Skin epidermis (tissue), 12 donors: Measurements from ENCODE around the gene ADAMTSL1.
A peak's percentile ranks its signal among the peaks of the same experiment; 100 is the strongest.

ENCODE experiments used
- H3K27ac ChIP-seq, 21 experiments: fragments of 200-600 bp; sonication (generic) in 11 of 21; one replicate each; pipeline ENCODE4 v1.5.0; 2020; ENCODE audit warnings: mild to moderate bottlenecking in 3 of 21, inconsistent platforms in 2 of 21, moderate library complexity in 2 of 21
- H3K4me3 ChIP-seq, 7 experiments: fragments of 200-600 bp; sonication (generic) in 2 of 7; one replicate each; pipeline ENCODE4 v1.5.0; 2020; ENCODE audit warnings: inconsistent platforms in 2 of 7, mild to moderate bottlenecking in 2 of 7, moderate library complexity in 1 of 7

Gene ADAMTSL1

DNA sequence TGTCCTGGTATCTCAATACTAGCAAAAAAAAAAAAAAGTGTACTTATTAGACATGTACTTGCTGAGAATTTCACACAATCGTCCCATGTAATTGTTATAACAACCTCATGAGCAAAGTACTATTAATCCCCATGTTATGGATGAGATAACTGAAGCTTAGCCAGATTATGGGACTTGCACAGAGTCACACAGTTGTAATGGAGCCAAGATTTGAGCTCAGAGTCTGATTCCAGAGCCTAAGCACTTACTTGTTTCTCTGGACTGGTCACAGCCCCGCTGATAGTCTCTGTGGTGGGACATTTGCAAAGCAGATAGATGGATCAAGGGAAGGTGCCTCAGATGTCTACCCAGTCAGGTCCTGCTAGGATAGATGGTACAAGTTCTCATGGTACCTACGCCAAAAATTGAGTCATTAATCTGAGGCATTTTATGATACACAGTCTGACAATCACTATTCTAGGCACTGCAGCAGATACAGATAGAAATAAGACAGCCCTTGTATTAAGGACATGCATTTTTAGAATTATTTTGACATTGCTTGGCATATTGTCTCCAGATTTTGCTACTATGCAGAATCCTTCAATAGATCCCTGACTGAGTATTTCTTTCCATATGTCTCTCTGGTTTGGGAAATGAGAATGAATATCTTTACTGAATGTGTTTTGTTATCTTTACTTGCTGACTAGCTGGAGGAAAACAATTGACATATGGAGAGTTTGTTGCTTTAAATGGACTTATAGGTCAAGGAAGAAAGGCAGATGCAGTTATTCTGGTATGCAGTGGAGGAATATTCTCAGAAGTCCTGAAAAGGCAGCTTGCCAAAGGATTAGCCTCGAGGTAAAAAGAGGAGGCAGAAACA is 149.5 kb downstream of the ADAMTSL1 start:
- no peak overlapping the region for H3K27ac ChIP-seq
- H3K4me3 ChIP-seq: no peak overlapping the region

DNA sequence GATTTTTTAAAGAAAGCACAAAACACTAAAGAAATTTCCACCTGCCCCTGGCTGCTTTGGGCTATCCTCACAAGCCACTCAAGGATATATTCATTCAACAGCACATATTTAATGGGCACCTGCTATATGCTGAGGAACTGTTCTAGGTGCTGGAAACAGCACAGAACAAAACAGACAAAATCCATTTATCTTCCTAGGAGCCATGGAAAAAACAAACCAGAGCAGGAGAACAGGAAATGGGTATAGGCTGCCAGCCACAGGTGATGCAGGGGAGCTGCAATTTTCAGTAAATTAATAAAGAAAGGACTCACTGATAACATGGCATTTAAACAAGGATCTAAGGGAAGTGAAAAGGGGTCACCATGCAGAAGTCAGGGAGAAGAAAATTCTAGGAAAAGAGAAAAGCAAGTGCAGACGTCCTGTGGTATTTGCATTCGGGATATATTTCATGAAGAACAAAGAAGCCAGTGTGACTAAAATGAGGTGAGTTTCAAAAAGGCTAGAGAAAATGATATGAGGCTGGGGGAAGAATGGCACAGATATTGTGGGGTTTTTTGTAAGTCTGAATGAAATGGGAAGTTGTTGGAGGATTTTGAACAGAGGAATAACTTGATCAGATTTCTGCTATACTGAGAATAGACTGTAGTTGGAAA is 152.2 kb downstream of the ADAMTSL1 start:
- H3K27ac ChIP-seq: no peak overlapping the region
- H3K4me3 ChIP-seq: no peak overlapping the region

DNA sequence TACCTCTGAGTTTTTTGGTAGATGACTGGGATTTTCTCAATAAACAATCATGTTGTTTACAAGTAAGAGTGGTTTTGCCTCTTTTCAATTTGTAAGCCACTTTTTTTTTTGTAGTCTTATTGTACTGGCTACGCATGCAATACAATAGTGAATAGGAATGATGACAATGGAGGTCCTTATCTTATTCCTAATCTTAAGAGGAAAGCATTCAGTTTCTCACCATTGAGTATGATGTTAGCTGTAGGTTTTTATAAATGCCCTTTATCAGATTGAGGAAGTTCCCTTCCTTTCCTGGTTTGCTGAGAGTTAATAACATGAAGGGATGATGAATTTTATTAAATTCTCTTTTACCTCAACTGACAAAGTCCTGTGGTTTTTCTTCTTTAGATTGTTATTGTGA is 155.2 kb downstream of the ADAMTSL1 start:
- Histone ChIP-seq H3K27ac (no peak overlapping the region), H3K4me3 (no peak overlapping the region)

DNA sequence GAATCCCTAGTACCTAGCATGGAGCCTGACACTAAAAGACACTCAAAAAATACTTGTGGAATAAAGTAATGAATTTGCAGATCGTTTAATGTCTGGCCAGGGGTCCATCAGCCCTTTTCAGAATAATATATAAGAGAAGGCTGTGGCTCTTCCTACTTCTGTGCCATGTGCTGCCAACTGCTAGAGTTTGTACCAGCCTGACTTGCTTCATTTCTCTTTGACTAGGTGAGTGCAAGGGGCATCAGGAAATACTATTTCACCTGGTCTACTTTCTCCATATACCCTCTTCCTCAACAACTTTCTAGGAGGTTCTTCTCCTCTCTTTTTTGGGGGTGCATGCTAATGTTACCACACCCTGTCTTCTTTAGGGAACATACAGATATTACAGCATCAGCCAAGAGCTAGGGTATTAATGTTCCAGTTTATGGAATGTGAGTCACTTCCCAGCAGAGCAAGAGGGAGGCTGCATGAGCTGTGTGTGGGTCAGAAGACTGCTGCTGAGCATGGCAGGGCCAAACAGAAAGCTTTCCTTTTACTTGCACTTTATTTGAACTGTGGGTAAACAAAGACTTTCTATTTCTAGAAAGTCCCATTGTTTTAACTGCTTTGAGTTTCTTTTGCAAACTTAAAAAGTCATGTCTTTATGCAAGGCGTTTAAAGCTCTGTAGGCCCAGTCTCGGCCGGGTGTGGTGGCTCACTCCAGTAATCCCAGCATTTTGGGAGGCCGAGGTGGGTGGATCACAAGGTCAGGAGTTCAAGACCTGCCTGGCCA is 158.9 kb downstream of the ADAMTSL1 start:
- no peak overlapping the region for H3K4me3 ChIP-seq
- H3K27ac ChIP-seq: peak overlapping the region in 2 of 21 experiments; percentile 7 to 15

DNA sequence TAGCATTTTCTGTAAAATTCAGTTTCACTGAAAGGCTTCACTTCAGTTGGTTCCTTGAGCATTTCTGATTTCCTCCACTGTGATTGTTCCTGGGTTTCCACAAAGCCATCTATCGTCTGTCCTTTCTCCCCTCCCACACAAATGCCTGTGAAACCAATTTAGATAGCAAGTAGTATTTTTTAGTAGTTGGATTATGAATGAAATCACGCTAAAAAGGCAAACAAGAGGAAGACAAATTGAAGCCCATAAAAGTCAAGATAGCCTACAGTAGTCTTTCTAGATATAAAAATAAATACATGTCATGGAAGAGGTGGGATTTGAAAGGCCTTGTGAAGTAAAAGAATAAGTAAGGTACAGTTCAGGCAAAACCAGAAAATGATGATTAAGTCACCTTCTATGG is 162.8 kb downstream of the ADAMTSL1 start:
- Histone ChIP-seq H3K27ac (no peak overlapping the region), H3K4me3 (no peak overlapping the region)

DNA sequence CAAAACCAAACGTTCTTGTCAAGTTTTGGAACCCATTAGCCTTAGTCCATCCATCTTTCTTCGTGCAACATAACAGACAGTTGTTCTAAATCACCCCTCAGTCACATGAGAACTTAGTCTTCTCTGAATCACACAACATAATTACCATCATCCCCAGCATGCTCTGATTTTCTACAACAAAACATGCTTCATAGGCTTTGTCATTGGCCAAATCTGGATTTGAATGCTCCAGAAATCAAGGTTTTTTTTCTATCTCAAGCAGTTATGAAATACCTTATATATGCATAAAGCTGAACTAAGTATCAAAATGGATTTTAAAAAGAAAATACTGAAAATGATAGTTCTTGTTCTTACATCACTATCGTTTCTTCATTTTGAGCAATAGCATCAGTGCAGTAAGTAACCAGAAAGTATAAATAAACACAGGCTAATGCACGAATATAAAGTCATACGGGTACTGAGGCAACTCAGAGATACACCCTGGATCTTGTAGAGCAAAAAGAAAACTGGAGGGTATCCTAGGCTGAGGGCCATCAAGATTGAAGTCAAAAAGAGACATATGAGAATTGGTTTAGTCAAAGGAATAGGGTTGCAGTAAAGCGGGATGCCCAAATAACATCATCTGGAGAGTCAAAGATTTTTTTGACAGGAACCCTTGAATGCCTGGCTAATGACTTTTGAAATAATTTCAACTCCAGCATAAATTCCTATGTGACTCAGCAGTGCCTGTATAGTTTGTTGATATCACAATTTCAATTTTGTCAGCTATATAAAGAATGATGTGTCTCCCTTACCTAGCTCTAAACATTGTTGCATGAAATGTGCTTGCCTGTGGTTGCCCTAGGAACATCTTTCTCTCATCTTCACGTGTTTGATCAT is 164.7 kb downstream of the ADAMTSL1 start:
- Histone ChIP-seq H3K27ac (no peak overlapping the region), H3K4me3 (no peak overlapping the region)

DNA sequence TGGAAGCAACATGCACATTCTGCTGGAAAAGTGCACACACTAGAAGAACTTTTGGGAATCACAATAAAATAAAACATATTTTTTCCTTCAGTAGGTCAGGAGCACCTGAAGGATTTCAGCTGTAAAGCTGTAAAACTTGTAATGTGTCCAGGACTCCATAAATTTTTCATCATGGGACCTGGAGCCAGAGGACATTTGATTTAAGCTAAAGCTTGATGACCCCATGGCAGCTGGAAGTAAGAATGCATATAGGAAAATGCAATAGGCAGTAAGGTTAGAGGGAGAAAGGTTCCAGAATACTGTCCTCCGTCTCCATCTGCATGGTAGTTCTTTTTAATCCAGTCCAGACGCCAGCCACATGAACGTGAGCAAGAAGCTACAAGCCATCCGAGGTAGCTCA is 166.0 kb downstream of the ADAMTSL1 start:
- Histone ChIP-seq H3K4me3 (no peak overlapping the region), H3K27ac (no peak overlapping the region)

DNA sequence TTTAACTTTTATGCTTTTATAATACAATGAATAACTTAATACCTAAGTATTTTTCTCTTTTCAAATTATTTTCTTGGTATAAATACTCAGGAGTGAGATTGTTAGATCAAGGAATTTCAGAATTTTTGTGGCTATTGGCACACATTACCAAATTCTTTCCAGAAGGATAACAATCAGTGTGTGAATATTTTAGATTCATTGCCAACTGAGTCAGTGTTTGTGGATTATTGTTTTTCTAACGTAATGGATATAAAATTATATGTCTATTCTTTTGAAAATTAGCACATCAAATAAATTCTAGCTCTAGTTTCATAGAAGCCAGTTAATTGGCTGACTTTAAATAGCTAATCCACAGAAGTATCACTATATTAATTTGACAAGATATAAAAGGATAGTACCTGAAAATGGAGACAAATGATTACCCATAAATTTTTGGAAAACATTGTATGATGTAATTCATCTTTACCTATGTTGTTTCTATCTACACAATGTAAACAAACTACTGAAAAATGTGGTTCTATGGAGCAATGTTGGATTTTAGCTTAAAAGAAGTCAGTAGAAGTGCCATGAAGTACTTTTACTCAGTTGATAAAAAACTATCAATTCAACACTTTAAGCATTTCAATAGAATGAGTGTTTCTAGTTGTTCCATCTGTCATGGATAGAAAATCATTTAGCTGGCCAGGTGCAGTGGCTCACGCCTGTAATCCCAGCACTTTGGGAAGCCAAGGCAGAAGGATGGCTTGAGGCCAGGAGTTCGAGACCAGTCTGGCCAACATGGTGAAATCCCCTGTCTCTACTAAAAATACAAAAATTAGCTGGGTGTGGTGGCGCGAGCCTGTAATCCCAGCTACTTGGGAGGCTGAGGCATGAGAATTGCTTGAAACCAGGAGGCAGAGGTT is 185.1 kb downstream of the ADAMTSL1 start:
- H3K27ac ChIP-seq: no peak overlapping the region
- no peak overlapping the region for H3K4me3 ChIP-seq

DNA sequence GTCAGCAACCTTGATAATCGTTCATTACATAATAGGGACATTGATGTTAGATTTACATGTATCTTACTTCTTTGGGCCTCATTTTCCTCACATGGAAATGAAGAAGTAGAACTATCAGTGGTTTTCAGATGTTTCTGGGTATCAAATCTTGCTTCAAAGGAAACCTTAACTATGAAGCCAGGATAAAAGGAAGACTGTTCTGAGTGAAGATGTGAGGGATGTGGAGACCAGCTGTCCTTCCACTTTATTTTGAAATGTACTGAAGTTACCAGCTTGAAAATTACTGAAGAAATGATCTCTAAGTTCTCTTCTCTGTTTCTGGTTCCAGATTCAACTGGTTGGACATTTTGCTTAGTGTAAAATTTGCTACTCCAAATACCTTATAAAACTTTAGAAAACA is 186.0 kb downstream of the ADAMTSL1 start:
- Histone ChIP-seq H3K27ac (no peak overlapping the region), H3K4me3 (no peak overlapping the region)

DNA sequence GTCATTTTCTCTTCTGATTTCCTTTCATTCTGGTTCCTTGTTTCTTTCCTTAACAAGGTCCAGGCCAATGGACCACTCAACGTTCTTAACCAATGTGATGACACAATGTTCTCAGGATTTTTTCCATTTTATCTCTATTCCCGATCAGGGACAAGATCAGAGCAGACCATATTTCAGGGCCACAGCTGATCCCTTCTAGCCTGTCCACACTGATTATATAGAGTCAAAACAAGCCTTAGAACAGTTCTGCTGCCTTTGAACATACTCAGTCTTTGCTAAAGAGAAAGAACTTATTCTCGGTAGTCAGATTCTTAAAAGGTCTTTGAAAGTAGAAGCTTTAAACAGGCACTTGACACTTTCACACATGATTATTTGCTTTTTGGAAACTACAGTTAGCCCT is 188.4 kb downstream of the ADAMTSL1 start:
- Histone ChIP-seq H3K4me3 (no peak overlapping the region), H3K27ac (no peak overlapping the region)

DNA sequence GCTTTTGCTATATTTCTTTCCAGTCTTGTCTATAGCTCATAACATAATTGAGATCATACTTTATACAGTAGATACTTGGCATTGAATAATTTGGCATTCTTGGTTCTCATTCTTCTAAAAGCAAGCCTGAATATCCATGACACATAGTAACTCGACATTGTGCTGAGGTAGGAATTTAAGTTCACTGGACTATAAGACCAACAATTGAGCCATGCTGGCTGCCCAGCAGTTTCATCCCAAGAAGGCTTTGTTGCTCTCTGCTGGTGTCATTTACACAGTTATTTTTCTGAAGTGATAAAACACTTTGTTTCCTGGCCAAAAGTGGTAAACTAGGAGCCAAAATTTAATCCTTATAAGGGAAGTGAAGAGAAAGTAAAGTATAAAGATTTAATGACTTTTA is 192.0 kb downstream of the ADAMTSL1 start:
- H3K27ac ChIP-seq: no peak overlapping the region
- no peak overlapping the region for H3K4me3 ChIP-seq

DNA sequence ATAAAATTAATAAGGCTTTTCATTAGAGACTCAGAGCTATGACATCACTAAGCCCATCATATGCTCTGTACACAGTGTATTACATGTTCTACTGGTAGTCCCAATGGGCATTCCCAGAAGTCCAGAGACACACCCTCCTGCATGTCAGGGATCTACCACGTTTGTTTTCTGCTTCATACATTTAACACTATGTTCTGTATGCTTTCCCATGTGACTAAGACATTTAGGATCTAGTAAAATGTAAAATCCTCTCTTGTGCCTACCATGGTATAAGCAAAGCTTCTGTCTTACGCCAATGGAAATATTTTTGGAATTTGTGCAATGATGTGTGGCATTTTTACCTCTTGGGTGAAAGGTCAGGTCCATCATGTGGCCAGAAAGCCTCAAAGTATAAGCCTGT is 192.4 kb downstream of the ADAMTSL1 start:
- no peak overlapping the region for H3K27ac ChIP-seq
- H3K4me3 ChIP-seq: no peak overlapping the region

DNA sequence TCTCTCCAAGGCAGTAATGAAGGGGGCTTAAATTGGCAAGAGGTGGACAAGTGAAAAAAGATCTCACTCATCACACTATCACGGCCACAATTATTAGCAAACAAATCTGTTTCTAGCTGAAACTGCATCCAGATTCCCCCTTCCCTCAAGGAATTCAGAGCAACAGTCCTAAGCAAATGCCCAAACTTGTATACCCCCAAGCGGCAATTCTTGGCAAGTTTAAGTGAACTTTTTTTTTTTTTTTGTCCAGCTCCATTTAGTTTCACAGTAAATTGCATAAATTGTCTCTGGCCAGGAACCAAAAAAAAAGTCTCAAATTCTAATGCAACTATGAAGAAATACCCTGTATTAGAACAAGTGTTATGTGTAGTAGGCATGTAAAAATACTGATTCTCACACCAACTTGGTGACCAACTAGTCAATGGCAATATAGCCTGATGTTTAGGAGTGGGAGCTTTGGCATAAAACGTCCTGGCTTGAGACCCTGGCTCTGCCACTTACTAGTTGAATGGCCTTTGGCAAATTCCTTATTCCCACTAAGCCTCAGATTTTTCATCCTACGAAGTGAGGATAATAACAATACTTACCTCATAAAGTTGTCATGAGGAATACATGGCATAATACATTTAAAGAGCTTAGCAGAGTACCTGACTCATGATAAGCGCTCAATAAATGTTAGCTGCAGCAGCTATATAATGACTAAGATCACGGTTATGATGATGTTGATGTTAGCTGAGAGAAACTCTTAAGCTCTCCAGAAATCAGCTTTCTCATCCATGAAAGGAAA is 193.2 kb downstream of the ADAMTSL1 start:
- Histone ChIP-seq H3K4me3 (no peak overlapping the region), H3K27ac (no peak overlapping the region)

DNA sequence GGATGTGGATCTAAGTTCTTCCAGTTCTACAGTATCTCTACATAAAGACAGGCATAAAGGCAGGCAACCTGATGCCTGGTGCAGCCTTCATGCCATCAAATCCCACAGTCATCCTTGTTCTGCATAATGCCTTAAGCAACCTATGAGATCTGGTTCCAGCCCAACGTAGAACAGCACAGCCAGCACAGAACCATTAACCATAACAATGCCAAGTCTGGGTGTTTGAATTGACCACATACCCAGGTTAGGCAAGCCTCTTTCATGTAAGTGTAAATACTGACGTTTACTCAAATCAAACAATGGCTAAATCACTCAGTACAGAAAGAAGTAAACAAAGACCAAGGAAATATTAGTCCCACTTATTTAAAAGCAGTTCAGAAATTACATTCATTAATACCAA is 195.0 kb downstream of the ADAMTSL1 start:
- no peak overlapping the region for H3K4me3 ChIP-seq
- no peak overlapping the region for H3K27ac ChIP-seq

DNA sequence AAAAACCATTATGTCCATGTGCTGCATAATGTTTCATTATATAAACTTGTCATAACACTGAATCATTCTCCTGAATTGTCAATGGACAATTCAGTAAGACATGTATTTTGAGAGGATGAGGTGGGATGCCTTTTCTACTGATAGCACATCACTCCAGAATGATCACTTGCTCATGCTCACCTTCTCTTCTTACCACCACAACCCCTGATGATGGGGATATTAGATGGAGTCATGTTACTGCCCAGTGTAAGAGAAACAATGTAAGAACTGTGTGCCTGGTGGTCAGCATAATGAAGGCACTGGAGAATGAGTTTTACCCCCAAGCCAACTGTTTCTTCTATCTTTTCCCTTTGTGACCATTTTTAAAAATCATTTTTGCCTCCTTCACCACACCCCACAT is 198.8 kb downstream of the ADAMTSL1 start:
- no peak overlapping the region for H3K27ac ChIP-seq

DNA sequence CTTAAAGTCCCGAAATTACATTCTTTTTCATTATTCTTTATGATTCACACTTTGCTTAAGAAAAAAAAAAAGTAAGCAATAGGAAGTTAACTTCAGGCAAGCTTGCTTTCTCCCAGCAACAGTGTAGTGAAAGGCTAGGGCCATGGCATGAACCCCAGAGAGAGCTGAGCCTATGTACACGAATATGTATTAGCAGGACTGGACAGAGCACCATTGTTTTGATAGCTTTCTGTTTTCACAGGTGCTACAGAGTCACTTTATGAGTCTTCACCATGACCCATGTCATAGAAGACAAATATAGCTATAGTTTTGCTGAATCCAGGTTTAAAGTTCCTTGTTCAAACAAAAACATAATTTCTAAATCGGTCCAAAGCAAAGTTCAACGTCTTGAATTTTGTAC is 199.2 kb downstream of the ADAMTSL1 start:
- Histone ChIP-seq H3K27ac (no peak overlapping the region), H3K4me3 (no peak overlapping the region)

More for the DNA sequence above, 198.8 kb downstream of the ADAMTSL1 start:
- H3K4me3 ChIP-seq: no peak overlapping the region

DNA sequence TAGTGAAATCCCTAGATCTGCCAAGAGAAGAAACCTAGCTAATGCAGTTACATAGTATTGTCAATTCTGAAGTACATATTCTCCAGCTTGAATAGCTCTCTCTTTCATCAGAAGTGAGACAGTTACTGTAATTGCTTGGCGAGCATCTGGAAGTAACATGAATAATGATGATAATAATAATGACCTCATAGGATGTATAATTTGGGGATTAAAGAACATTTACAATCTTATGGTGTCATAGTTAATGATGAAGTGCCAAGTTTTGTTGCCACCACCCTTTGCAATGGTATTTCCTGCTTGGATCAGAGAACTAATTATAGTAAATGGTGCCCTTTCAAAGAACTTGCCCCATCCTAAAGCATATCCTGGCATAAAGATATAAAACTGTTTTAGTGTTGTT is 201.4 kb downstream of the ADAMTSL1 start:
- no peak overlapping the region for H3K27ac ChIP-seq
- H3K4me3 ChIP-seq: no peak overlapping the region

DNA sequence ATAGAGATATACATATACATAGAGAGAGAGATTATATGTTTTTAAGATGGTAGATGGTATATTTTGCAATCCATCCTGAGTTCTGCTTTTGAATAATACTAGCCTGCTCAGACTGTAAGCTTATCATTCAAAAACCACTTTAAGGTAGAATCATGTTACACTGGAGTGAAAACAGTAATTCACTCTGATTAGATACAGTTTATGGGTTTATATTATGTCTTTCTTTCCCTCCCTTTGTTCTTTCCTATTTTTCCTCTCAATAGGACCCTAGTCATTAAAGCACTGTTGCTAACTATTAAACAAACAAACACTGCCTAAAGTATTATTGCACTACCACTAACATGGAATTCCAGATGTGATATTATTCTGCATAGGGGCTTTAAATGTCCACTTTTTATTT is 202.0 kb downstream of the ADAMTSL1 start:
- no peak overlapping the region for H3K4me3 ChIP-seq
- no peak overlapping the region for H3K27ac ChIP-seq
